K562 (cell line): Measurements from ENCODE around the gene TMEM217. TPM values are rescaled to one million over a fixed set of nuclear protein-coding genes. Genes with fewer than 3 reads are reported as not detected.

Source experiments
- ATAC-seq: fragments of 200-7000 bp; cut with Tn5 transposase; 3 replicates; pipeline ENCODE4 v1.9.1; 2020; ENCODE audit warnings: moderate library complexity
- BruUV-seq: library from RNA; stranded (reverse); fragments of 400-500 nt; replicated peaks from 2 replicates; lab custom pipeline; 2021; lab: Mats Ljungman, UMichigan
- CTCF ChIA-PET: fragments of 300-600 bp; formaldehyde crosslinking; extraction: SDS; loops from one replicate; lab custom pipeline; 2021; ENCODE audit warnings: low intra/inter-chr PET ratio; lab: Yijun Ruan, JAX
- POLR2A ChIA-PET: fragments of 300-600, 350-650 bp; sonication (Branson Sonifier 250); formaldehyde crosslinking; extraction: SDS; loops from one replicate; lab custom pipeline; 2021; ENCODE audit warnings: antibody characterized with exemption, inconsistent platforms; lab: Yijun Ruan, JAX
- DNase-seq, 4 experiments: peaks; one replicate each; pipeline versions ENCODE4 v3.0.0 to v3.0.0-alpha.2; 2011 to 2018; ENCODE audit warnings: low spot score in 3 of 4, mixed read lengths in 3 of 4; ENCODE audit errors: extremely low read depth in 1 of 4
- FAIRE-seq: peaks from 2 replicates; lab custom pipeline; 2011; peaks lifted over from hg19 to GRCh38; lab: Jason Lieb, UNC
- H2AFZ ChIP-seq: 2 replicates; pipeline ENCODE4 v1.6.0; 2011; ENCODE audit warnings: low read depth, low read length, control low read depth, inconsistent platforms
- H3K27ac ChIP-seq: fragments of 200-600 bp; 3 replicates; pipeline ENCODE4 v1.8.0; 2011; ENCODE audit warnings: low read depth, mild to moderate bottlenecking, control low read depth, inconsistent platforms, low read length, moderate library complexity, mixed read lengths; ENCODE audit errors: extremely low read depth
- H3K27me3 ChIP-seq, 2 experiments: fragments of 300-600 bp in 1 of 2; 2 replicates in 1 of 2; 3 replicates in 1 of 2; pipeline versions ENCODE4 v1.6.0 to v1.8.0; 2011; ENCODE audit warnings: inconsistent platforms in 2 of 2, low read length in 2 of 2, mild to moderate bottlenecking in 1 of 2, mixed read lengths in 1 of 2, moderate library complexity in 1 of 2; ENCODE audit not compliant: control insufficient read depth in 2 of 2, insufficient read depth in 2 of 2
- H3K36me3 ChIP-seq: fragments of 300-600 bp; 3 replicates; pipeline ENCODE4 v1.8.0; 2011; ENCODE audit warnings: mild to moderate bottlenecking, low read length, inconsistent platforms; ENCODE audit not compliant: control insufficient read depth, insufficient read depth
- H3K4me1 ChIP-seq, 2 experiments: fragments of 200-600 bp in 1 of 2; replicated peaks in 1 of 2; 2 replicates in 1 of 2; 3 replicates in 1 of 2; pipeline versions ENCODE4 v1.5.1 to v1.8.0; 2011; ENCODE audit warnings: inconsistent platforms in 2 of 2, low read length in 2 of 2, mild to moderate bottlenecking in 1 of 2, mixed read lengths in 1 of 2, moderate library complexity in 1 of 2; ENCODE audit not compliant: control insufficient read depth in 2 of 2, insufficient read depth in 2 of 2
- H3K4me2 ChIP-seq: 2 replicates; pipeline ENCODE4 v1.6.1; 2011; ENCODE audit warnings: low read length, control low read depth, inconsistent platforms, mixed read lengths; ENCODE audit not compliant: insufficient read depth
- H3K4me3 ChIP-seq: fragments of 200-600 bp; sonication (generic), shearing (Covaris generic); 2 replicates; pipeline ENCODE4 v1.5.1; 2016; ENCODE audit warnings: control low read depth, inconsistent platforms
- H3K79me2 ChIP-seq: fragments of 200-600 bp; 3 replicates; pipeline ENCODE4 v1.8.0; 2011; ENCODE audit warnings: low read length, inconsistent platforms; ENCODE audit not compliant: control insufficient read depth, insufficient read depth
- H3K9ac ChIP-seq, 2 experiments: 2 replicates each; pipeline versions ENCODE4 v1.6.0 to v1.6.1; 2011; ENCODE audit warnings: low read depth in 2 of 2, low read length in 2 of 2, control low read depth in 1 of 2, inconsistent platforms in 1 of 2, mild to moderate bottlenecking in 1 of 2, mixed read lengths in 1 of 2; ENCODE audit not compliant: insufficient read depth in 1 of 2
- H3K9me1 ChIP-seq: one replicate; pipeline ENCODE4 v1.6.0; 2011; ENCODE audit warnings: inconsistent platforms, mild to moderate bottlenecking, low read length, moderate library complexity; ENCODE audit not compliant: control insufficient read depth, insufficient read depth
- H3K9me3 ChIP-seq: replicated peaks from 2 replicates; pipeline ENCODE4 v1.5.1; 2011; ENCODE audit warnings: low read depth, low read length, inconsistent platforms; ENCODE audit not compliant: control insufficient read depth, insufficient read depth
- H4K20me1 ChIP-seq: replicated peaks from 2 replicates; pipeline ENCODE4 v1.6.1; 2011; ENCODE audit warnings: low read length, inconsistent platforms, mixed read lengths; ENCODE audit not compliant: control insufficient read depth, insufficient read depth
- C11orf30 ChIP-seq: fragments of 450-650 bp; IDR thresholded peaks from 2 replicates; pipeline ENCODE4 v1.6.1; 2016; ENCODE audit warnings: low read depth, mild to moderate bottlenecking
- CSDE1 ChIP-seq, 2 experiments: fragments of 450-650 bp; IDR thresholded peaks; 2 replicates each; pipeline ENCODE4 v1.6.1; 2016; ENCODE audit warnings: mild to moderate bottlenecking in 1 of 2
- DMBX1 ChIP-seq: fragments of 250-450 bp; sonication (Bioruptor Pico); IDR thresholded peaks from 2 replicates; pipeline ENCODE4 v1.8.0; 2022; ENCODE audit warnings: inconsistent platforms, mild to moderate bottlenecking, moderate library complexity, borderline replicate concordance
- GMEB1 ChIP-seq: fragments of 250-450 bp; sonication (Bioruptor Pico); IDR thresholded peaks from 2 replicates; pipeline ENCODE4 v1.4.0; 2020; ENCODE audit warnings: mild to moderate bottlenecking
- HSF4 ChIP-seq: fragments of 250-450 bp; sonication (Bioruptor Pico); IDR thresholded peaks from 2 replicates; pipeline ENCODE4 v2.1.2; 2022; ENCODE audit warnings: mild to moderate bottlenecking, moderate library complexity, borderline replicate concordance
- MTA2 ChIP-seq: fragments of 450-650 bp; IDR thresholded peaks from 2 replicates; pipeline ENCODE4 v1.6.1; 2016; ENCODE audit warnings: low read depth
- NCOA2 ChIP-seq, 2 experiments: fragments of 450-650 bp; IDR thresholded peaks; 2 replicates each; pipeline ENCODE4 v1.6.1; 2018; ENCODE audit warnings: mild to moderate bottlenecking in 2 of 2, moderate library complexity in 1 of 2; ENCODE audit not compliant: partially characterized antibody in 2 of 2
- NR3C1 ChIP-seq: sonication (generic); formaldehyde crosslinking; IDR thresholded peaks from 2 replicates; pipeline ENCODE4 v1.8.1; 2022; ENCODE audit warnings: missing genetic modification reagents
- RBM34 ChIP-seq: fragments of 200-400 bp; formaldehyde crosslinking; IDR thresholded peaks from 2 replicates; pipeline ENCODE4 v1.6.1; 2018; ENCODE audit warnings: low read length, borderline replicate concordance; ENCODE audit not compliant: insufficient read depth
- RHOXF2B ChIP-seq: fragments of 250-450 bp; sonication (Bioruptor Pico); conservative IDR thresholded peaks from 2 replicates; pipeline ENCODE4 v1.5.1; 2021
- SLC30A9 ChIP-seq: fragments of 250-450 bp; sonication (Bioruptor Pico); IDR thresholded peaks from 2 replicates; pipeline ENCODE4 v1.8.0; 2022; ENCODE audit warnings: mild to moderate bottlenecking, moderate library complexity
- SRSF9 ChIP-seq: fragments of 200-400 bp; formaldehyde crosslinking; IDR thresholded peaks from 2 replicates; pipeline ENCODE4 v1.6.1; 2017; ENCODE audit warnings: low read depth, low read length, borderline replicate concordance
- TAF9B ChIP-seq: fragments of 450-650 bp; IDR thresholded peaks from 2 replicates; pipeline ENCODE4 v1.6.1; 2018; ENCODE audit warnings: mild to moderate bottlenecking; ENCODE audit not compliant: partially characterized antibody
- TRIM28 ChIP-seq: fragments of 450-650 bp; IDR thresholded peaks from 2 replicates; pipeline ENCODE4 v1.6.1; 2017
- YBX1 ChIP-seq: fragments of 450-650 bp; IDR thresholded peaks from 2 replicates; pipeline ENCODE4 v1.7.1; 2016; ENCODE audit warnings: mild to moderate bottlenecking
- ZNF592 ChIP-seq: fragments of 450-650 bp; IDR thresholded peaks from 2 replicates; pipeline ENCODE4 v1.6.1; 2017; ENCODE audit warnings: antibody characterized with exemption, mild to moderate bottlenecking
- ZNF785 ChIP-seq: fragments of 250-450 bp; sonication (Bioruptor Pico); IDR thresholded peaks from 2 replicates; pipeline ENCODE4 v1.4.0; 2020; ENCODE audit warnings: mild to moderate bottlenecking
- WGBS: fragments of 100-300 bp; shearing (Covaris generic); methylation state at CpG from one replicate; pipeline ENCODE4 v1.1.6; 2016; ENCODE audit warnings: low coverage, mixed read lengths; ENCODE audit not compliant: insufficient coverage; ENCODE audit errors: missing lambda C conversion rate; 5-methylcytosine and 5-hydroxymethylcytosine counted together
- in situ Hi-C: fragments of 300-500 bp; cut with MboI; formaldehyde crosslinking; loops from 4 replicates; pipeline ENCODE4 v1.15.0; 2018; ENCODE audit warnings: inconsistent platforms, mixed read lengths
- intact Hi-C: fragments of 100-400 bp; cut with micrococcal nuclease; formaldehyde crosslinking; loops from 2 replicates; pipeline ENCODE4 v1.14.2; 2022
- polyA plus RNA-seq, 8 experiments: library from polyadenylated mRNA; depleted of rRNA in 4 of 8; stranded (reverse) in 5 of 8; unstranded in 3 of 8; fragments of >200 nt; fragmentation: Nextera tagmentation in 2 of 8; fragmentation: Illumina TruSeq in 1 of 8; extraction: Ambion mirVana in 2 of 8; extraction: Trizol in 1 of 8; gene quantifications; 2 replicates each; pipeline versions ENCODE4 v1.2.1 to v1.2.3, GENCODE V29; 2011 to 2014; ENCODE audit warnings: inconsistent platforms in 1 of 8, missing spikeins in 1 of 8
- total RNA-seq, 7 experiments: library from RNA; depleted of rRNA in 6 of 7; stranded (reverse); fragments of >200 nt in 6 of 7; fragmentation: Illumina TruSeq in 2 of 7; extraction: Trizol in 2 of 7; gene quantifications; 2 replicates each; pipeline versions ENCODE4 v1.2.1 to v1.2.3, GENCODE V29; 2011 to 2021; ENCODE audit warnings: low replicate concordance in 1 of 7

Gene TMEM217
- total and polyA plus RNA-seq, 9 of the 15 experiments (the other 6 are each of a cell fraction or from before 2014, with no cell fraction given), result 1.3 to 8.0 (median 1.9) TPM

- POLR2A ChIA-PET, result interaction anchor here (0.6 to 3.4 kb wide), 7 partner anchors 10 to 1136 kb away, joined by 3 to 30 read pairs (median 3); no protein-coding TSS in a partner anchor
- in situ Hi-C loops (no loop called here), intact Hi-C loops (loop anchor here (1.0 to 5.0 kb wide), 6 partner anchors 8 to 296 kb away; partner anchors contain the start of gene C6orf89)
- peak; percentile 90 for ATAC-seq
- FAIRE-seq, result peak; percentile 97
- Histone ChIP-seq H3K4me3 (no peak overlapping the region), H3K9ac (peak overlapping the region; percentile 84 to 89; a peak in 3 of 4 replicates), H3K36me3 (no peaks in the 10 kb centered on the region), H3K9me3 (peaks cover 1% of the 10 kb centered on the region; the same call in 1 of the 2 replicates), H3K4me2 (peak overlapping the region; percentile 77), H2AFZ (peak overlapping the region; percentile 43), H3K9me1 (no peaks in the 10 kb centered on the region), H3K4me1 (peaks cover 58 to 65% of the 10 kb centered on the region in 2 experiments), H3K27ac (peak overlapping the region; percentile 97), H4K20me1 (no peaks in the 10 kb centered on the region), H3K79me2 (peaks cover 9% of the 10 kb centered on the region; the same call in 1 of the 3 replicates), H3K27me3 (no peaks in the 10 kb centered on the region)
- peak; percentile 65 to 99 (median 78) for DNase-seq
- BruUV-seq, result TSS peak; percentile 96
- CTCF ChIA-PET, result interaction anchor here (1.0 kb wide), 1 partner anchor 164 kb away, joined by 3 read pairs; no protein-coding TSS in a partner anchor
- WGBS, result 12% methylated on average over 7 of the region's 8 CpGs
- no peak for TF ChIP-seq NR3C1 (CRISPR knock-in tag)
- TF ChIP-seq ZNF785 (CRISPR knock-in tag), result no peak
- no peak for TF ChIP-seq TRIM28
- TF ChIP-seq CSDE1 (IDR thresholded peaks at IDR 0.05), result no peak
- peak; percentile 89 to 92 for TF ChIP-seq NCOA2 (IDR thresholded peaks at IDR 0.05; ENCODE audit: partially characterized antibody in 2 of 2)
- no peak for TF ChIP-seq RBM34
- peak; percentile 99 for TF ChIP-seq ZNF592
- TF ChIP-seq TAF9B, result peak; percentile 66
- no peak for TF ChIP-seq C11orf30
- no peak for TF ChIP-seq SRSF9
- TF ChIP-seq RHOXF2B (CRISPR knock-in tag), result 0 out of 2 replicates have a peak, but pooled peaks have one; percentile 81
- peak; percentile 42; the same call in 1 of the 2 replicates for TF ChIP-seq HSF4 (CRISPR knock-in tag)
- peak; percentile 82; the same call in 1 of the 2 replicates for TF ChIP-seq SLC30A9
- TF ChIP-seq YBX1, result no peak
- TF ChIP-seq GMEB1 (CRISPR knock-in tag), result peak; percentile 11; the same call in 1 of the 2 replicates
- peak; percentile 89 for TF ChIP-seq MTA2
- peak; percentile 96 for TF ChIP-seq DMBX1
Observed at GRCh38 chr6:37182736-37183590, 75.0 kb downstream of the TMEM217 start.
